Esophagus muscularis mucosa (tissue), 4 donors: ENCODE results near the gene MAPK4.

Source experiments
- EP300 ChIP-seq: sonication (generic); formaldehyde crosslinking; IDR thresholded peaks from one replicate; pipeline ENCODE4 v1.6.1; 2017; ENCODE audit warnings: antibody characterized with exemption
- POLR2A ChIP-seq: fragments of 450-650 bp; IDR thresholded peaks from one replicate; pipeline ENCODE4 v1.6.1; 2017; ENCODE audit warnings: antibody characterized with exemption, moderate library complexity, mild to moderate bottlenecking, low read depth
- TF ChIP-seq, protein P1 (sequence below), 3 experiments: fragments of 200-600 bp in 2 of 3; fragments of 450-650 bp in 1 of 3; sonication (generic) in 2 of 3; IDR thresholded peaks; one replicate each; pipeline ENCODE4 v1.5.1; 2017 to 2019; ENCODE audit warnings: antibody characterized with exemption in 3 of 3, mild to moderate bottlenecking in 2 of 3, moderate library complexity in 1 of 3

DNA sequence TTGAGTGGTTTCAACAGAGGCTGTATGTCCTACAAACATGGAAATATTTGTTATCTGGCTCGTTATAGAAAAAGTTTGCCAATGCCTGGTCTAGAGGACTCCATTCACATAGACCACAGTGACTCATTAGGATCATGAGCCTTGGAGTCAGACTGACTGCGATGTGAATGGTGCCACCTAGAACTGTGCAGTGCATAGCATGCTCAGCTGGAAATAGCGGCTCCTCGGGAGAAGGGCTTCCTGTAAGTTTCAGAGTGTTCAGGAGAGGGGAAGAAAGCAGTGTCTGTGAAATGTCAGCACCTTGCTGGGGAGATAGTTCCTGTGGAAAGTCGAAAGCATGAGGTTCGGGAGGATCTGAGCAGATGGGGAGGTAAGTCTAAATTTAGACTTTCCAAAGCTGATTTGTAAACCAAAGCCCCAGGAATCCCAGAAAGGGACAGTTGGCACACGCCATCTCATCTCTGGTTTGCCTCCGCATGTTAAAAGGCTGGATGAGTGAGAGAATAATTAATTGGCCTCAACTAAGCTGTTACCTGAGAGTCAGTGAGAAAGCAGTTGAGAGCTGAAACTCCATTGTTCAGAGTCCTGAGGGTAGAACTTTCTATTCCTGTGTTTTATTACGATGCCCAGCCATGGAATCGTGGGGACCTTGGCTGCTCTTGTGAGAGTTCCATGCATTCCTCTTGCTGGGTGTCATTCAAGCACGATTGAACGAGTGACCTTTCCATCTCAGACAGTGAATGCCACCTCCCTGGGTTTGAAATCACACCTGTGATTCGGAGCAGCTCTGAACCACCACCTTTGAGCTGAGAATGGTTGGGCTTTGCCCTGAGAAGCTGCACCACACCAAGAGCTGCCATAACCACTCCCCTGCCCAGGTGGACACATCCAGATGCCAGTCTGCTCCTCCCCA is 99.5 kb downstream of the MAPK4 start:
- TF ChIP-seq, protein P1, sequence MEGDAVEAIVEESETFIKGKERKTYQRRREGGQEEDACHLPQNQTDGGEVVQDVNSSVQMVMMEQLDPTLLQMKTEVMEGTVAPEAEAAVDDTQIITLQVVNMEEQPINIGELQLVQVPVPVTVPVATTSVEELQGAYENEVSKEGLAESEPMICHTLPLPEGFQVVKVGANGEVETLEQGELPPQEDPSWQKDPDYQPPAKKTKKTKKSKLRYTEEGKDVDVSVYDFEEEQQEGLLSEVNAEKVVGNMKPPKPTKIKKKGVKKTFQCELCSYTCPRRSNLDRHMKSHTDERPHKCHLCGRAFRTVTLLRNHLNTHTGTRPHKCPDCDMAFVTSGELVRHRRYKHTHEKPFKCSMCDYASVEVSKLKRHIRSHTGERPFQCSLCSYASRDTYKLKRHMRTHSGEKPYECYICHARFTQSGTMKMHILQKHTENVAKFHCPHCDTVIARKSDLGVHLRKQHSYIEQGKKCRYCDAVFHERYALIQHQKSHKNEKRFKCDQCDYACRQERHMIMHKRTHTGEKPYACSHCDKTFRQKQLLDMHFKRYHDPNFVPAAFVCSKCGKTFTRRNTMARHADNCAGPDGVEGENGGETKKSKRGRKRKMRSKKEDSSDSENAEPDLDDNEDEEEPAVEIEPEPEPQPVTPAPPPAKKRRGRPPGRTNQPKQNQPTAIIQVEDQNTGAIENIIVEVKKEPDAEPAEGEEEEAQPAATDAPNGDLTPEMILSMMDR (IDR thresholded peaks at IDR 0.05): peak; percentile 23 to 48 (median 40)
- no peak for TF ChIP-seq POLR2A
- no peak for TF ChIP-seq EP300
